Testis (tissue), 3 donors: ENCODE data around the gene RUSC1. TPM values are rescaled to one million over a fixed set of nuclear protein-coding genes. Genes with fewer than 3 reads are reported as not detected.
A peak's percentile ranks its signal among the peaks of the same experiment; 100 is the strongest.

Source experiments
- DNase-seq: peaks from one replicate; pipeline ENCODE4 v3.0.0-alpha.2; 2019
- H3K27ac ChIP-seq, 2 donors: fragments of 200-600 bp; sonication (generic); one replicate each; pipeline ENCODE4 v1.5.1; 2019
- H3K27me3 ChIP-seq: fragments of 200-600 bp; sonication (generic); one replicate; pipeline ENCODE4 v1.5.1; 2019
- H3K36me3 ChIP-seq: fragments of 200-600 bp; sonication (generic); one replicate; pipeline ENCODE4 v1.5.1; 2017; ENCODE audit warnings: low read depth; ENCODE audit errors: missing control alignments
- H3K4me1 ChIP-seq: fragments of 200-600 bp; sonication (generic); one replicate; pipeline ENCODE4 v1.5.1; 2019
- H3K4me3 ChIP-seq, 2 donors: fragments of 200-600 bp; sonication (generic); one replicate each; pipeline ENCODE4 v1.5.1; 2017 to 2019
- H3K9me3 ChIP-seq: fragments of 200-600 bp; sonication (generic); one replicate; pipeline ENCODE4 v1.5.1; 2017
- POLR2A ChIP-seq: fragments of 450-650 bp; IDR thresholded peaks from one replicate; pipeline ENCODE4 v1.6.1; 2017; ENCODE audit warnings: antibody characterized with exemption, mild to moderate bottlenecking, moderate library complexity
- WGBS, 2 donors: methylation state at CpG; one replicate each; pipeline ENCODE4 v1.1.5; 2018; 5-methylcytosine and 5-hydroxymethylcytosine counted together
- intact Hi-C: fragments of 100-400 bp; cut with DNase I; formaldehyde crosslinking; loops from one replicate; pipeline ENCODE4 v1.15.1; 2023; ENCODE audit warnings: low total_unique reads
- polyA plus RNA-seq: library from polyadenylated mRNA; stranded (reverse); fragments of 350-450 nt; fragmentation: Illumina TruSeq; extraction: RNeasy Lipid Tissue Mini Kit (QIAGEN cat#74804); gene quantifications from one replicate; pipeline ENCODE4 v1.2.3, GENCODE V29; 2014; ENCODE audit warnings: low read depth, low replicate concordance; ENCODE audit not compliant: insufficient read depth
- total RNA-seq, 2 donors: library from RNA; depleted of rRNA; stranded (reverse); fragments of >200 nt; gene quantifications; one replicate each; pipeline ENCODE4 v1.2.3, GENCODE V29; 2016
- TF ChIP-seq, protein P1 (sequence below), 3 experiments: fragments of 450-650 bp in 2 of 3; fragments of 200-600 bp in 1 of 3; sonication (generic) in 1 of 3; IDR thresholded peaks; one replicate each; pipeline ENCODE4 v1.5.1; 2016 to 2019; ENCODE audit warnings: antibody characterized with exemption in 3 of 3, mild to moderate bottlenecking in 2 of 3, moderate library complexity in 1 of 3

Gene RUSC1
- total and polyA plus RNA-seq, 3 donors from 2014 or later = 10.8 to 14.9 (median 13.9) TPM

DNA sequence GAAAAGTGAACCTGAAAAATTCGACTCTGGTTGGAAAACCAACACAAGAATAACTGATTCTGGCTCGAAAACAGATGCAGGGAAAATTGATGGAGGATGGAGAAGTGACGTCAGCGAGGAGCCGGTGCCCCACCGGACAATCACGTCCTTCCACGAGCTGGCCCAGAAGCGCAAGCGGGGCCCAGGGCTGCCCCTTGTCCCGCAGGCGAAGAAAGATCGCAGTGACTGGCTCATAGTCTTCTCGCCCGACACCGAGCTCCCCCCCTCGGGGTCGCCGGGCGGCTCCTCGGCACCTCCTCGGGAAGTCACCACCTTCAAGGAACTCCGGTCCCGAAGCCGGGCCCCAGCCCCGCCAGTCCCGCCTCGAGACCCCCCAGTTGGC, 1.9 kb downstream of the RUSC1 start:
- WGBS, 2 donors = 2 to 4% methylated on average over 17 to 22 of the region's 28 CpGs
- H3K4me3 ChIP-seq = peak overlapping the region; percentile 57 to 75
- no peaks in the 10 kb centered on the region for H3K36me3 ChIP-seq
- H3K27me3 ChIP-seq = no peaks in the 10 kb centered on the region
- peak; percentile 28 for DNase-seq
- H3K4me1 ChIP-seq = peaks cover 20% of the 10 kb centered on the region
- TF ChIP-seq, protein P1, sequence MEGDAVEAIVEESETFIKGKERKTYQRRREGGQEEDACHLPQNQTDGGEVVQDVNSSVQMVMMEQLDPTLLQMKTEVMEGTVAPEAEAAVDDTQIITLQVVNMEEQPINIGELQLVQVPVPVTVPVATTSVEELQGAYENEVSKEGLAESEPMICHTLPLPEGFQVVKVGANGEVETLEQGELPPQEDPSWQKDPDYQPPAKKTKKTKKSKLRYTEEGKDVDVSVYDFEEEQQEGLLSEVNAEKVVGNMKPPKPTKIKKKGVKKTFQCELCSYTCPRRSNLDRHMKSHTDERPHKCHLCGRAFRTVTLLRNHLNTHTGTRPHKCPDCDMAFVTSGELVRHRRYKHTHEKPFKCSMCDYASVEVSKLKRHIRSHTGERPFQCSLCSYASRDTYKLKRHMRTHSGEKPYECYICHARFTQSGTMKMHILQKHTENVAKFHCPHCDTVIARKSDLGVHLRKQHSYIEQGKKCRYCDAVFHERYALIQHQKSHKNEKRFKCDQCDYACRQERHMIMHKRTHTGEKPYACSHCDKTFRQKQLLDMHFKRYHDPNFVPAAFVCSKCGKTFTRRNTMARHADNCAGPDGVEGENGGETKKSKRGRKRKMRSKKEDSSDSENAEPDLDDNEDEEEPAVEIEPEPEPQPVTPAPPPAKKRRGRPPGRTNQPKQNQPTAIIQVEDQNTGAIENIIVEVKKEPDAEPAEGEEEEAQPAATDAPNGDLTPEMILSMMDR (IDR thresholded peaks at IDR 0.05) = no peak
- peak overlapping the region; percentile 90 to 95 for H3K27ac ChIP-seq
- intact Hi-C loops = loop anchor here (10.0 kb wide), 2 partner anchors 68 to 272 kb away; partner anchors contain the start of gene ENTREP3
- no peaks in the 10 kb centered on the region for H3K9me3 ChIP-seq

DNA sequence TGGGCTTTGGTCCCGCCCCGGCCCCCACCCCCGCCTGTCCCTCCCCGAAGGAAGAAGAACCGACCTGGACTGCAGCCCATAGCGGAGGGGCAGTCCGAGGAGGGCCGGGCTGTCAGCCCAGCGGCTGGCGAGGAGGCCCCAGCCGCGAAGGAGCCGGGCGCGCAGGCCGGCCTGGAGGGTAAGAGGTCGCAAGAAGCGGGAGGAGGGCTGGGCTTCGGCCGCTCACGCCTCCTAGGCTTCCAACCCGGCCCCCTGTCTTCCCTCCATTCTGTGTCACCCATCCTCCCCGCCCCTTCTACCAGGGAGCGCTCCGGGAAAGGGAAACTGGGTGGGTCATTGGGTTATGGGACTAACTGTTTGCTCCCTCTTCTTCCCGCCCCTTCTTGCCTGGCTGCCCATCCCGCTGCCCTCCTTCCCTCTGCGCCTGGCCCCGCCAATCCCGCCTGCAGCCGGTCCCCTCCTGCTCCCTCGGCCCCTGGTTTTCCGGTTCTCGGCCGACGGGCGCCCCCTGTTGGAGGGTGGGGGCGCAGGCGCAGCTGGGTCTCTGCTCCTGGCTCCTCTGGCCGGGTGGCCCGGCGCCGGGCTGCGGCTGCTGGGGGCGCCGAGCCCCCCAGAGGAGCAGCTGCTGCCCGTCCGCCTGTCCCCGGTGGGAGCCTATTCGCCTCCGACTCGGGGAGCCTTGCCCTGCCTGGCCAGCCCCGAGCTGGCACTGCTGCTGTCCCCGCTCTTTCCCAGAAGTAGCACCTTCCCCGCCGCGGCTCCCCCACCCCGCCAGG, 2.4 kb downstream of the RUSC1 start:
- no peaks in the 10 kb centered on the region for H3K9me3 ChIP-seq
- H3K36me3 ChIP-seq = no peaks in the 10 kb centered on the region
- DNase-seq = peak; percentile 81
- WGBS, 2 donors = 0 to 1% methylated on average over 38 to 43 of the region's 58 CpGs
- intact Hi-C loops = loop anchor here (10.0 kb wide), 2 partner anchors 68 to 272 kb away; partner anchors contain the start of gene ENTREP3
- peak overlapping the region; percentile 57 to 75 for H3K4me3 ChIP-seq
- H3K27me3 ChIP-seq = no peaks in the 10 kb centered on the region
- TF ChIP-seq POLR2A = no peak
- TF ChIP-seq, protein P1 (IDR thresholded peaks at IDR 0.05) = peak; percentile 91 to 97 (median 93)
- H3K27ac ChIP-seq = peak overlapping the region; percentile 90 to 95
- peaks cover 23% of the 10 kb centered on the region for H3K4me1 ChIP-seq

DNA sequence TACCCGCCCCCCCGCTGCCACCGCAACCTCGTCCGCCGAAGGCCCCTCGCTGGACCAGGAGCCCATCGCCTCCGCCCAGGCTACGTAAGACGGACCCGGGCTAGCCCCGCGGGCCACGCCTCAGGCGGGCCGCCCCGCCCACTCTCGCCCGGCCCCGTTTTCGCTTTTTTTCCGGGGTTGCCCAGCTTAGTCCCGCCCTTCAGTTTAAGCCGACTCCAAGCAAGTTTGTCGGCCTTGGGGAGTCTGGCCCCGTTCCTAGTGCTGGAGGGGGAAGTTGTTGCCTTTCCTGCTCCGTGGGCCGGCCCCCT, 3.0 kb downstream of the RUSC1 start:
- peak; percentile 86 for DNase-seq
- 1% methylated on average over 29 of the region's 29 CpGs; no CpG with 5 or more reads in 1 of the 2 donors for WGBS, 2 donors
- intact Hi-C loops = loop anchor here (10.0 kb wide), 2 partner anchors 69 to 271 kb away; partner anchors contain the start of gene ENTREP3
- Histone ChIP-seq H3K36me3 (no peaks in the 10 kb centered on the region), H3K4me1 (peaks cover 23% of the 10 kb centered on the region), H3K4me3 (peak overlapping the region; percentile 57 to 75), H3K27me3 (no peaks in the 10 kb centered on the region), H3K27ac (peak overlapping the region; percentile 90 to 95), H3K9me3 (no peaks in the 10 kb centered on the region)
- TF ChIP-seq, protein P1 (IDR thresholded peaks at IDR 0.05) = no peak
- no peak for TF ChIP-seq POLR2A

DNA sequence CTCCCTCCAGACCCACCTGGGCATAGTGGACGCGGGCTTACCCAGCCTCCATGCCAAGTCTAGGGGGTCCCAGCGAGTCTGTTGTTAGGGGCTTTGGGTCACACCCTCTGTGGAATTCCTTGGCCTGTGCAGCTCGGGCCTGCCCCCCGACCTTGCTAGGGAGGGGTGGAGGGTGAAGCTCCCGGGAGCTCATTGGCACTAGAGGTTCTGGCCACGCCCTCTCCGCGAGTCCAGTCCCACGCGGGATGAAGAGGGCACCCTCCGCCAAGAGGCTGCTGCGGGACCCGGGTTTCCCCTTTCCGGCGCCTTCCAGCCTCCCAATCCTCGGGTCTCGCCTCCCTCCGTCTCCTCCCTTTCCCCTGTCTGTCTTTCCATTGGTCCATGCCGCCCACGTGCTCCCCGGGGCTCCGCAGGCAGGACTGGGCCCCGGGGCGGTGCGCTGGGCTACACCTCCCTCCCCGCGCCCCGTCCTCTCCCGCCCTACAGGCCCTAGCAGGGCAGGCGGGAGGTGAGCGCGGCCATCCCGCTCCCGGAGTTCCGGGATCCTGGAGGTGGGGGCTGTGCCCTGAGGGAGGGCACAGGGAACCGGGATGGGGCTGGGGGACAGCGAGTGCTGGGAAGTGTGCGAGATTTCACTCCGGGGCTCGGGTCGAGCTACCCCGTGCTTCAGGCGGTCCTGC, 3.5 kb downstream of the RUSC1 start:
- TF ChIP-seq, protein P1 (IDR thresholded peaks at IDR 0.05) = no peak
- Histone ChIP-seq H3K27ac (peak overlapping the region; percentile 90 to 95), H3K27me3 (no peaks in the 10 kb centered on the region), H3K36me3 (no peaks in the 10 kb centered on the region), H3K9me3 (no peaks in the 10 kb centered on the region), H3K4me3 (peak overlapping the region; percentile 57 to 75), H3K4me1 (peaks cover 23% of the 10 kb centered on the region)
- intact Hi-C loops = loop anchor here (10.0 kb wide), 2 partner anchors 69 to 271 kb away; partner anchors contain the start of gene ENTREP3
- WGBS, 2 donors = 0 to 1% methylated on average over 14 to 44 of the region's 44 CpGs
- peak; percentile 95 for DNase-seq
